GM12892 (cell line): ENCODE data around the gene CNTNAP2.

Experiments used
- POLR2A ChIP-seq: IDR thresholded peaks from 2 replicates; pipeline ENCODE4 v1.6.1; 2011; ENCODE audit warnings: low read depth, low read length, control low read depth
- POLR2AphosphoS5 ChIP-seq: IDR thresholded peaks from 2 replicates; pipeline ENCODE4 v1.6.1; 2011; ENCODE audit warnings: low read depth, low read length, control low read depth
- TAF1 ChIP-seq: IDR thresholded peaks from 2 replicates; pipeline ENCODE4 v1.6.1; 2011; ENCODE audit warnings: low read depth, mild to moderate bottlenecking, control low read depth, low read length, borderline replicate concordance

- TF ChIP-seq POLR2A (no peak), POLR2AphosphoS5 (no peak), TAF1 (no peak)
Measured at GRCh38 chr7:146722986-146723385, 606.4 kb downstream of the CNTNAP2 start.
